Neuronal stem cell (in vitro differentiated cells): Measurements from ENCODE around the gene GIGYF2.

ENCODE experiments used
- DNase-seq: peaks from one replicate; pipeline ENCODE4 v3.0.0-alpha.2; 2013; ENCODE audit warnings: low spot score
- H2AFZ ChIP-seq: one replicate; pipeline ENCODE4 v1.6.1; 2013; ENCODE audit warnings: mild to moderate bottlenecking, low read length, inconsistent platforms
- H2AK5ac ChIP-seq: 2 replicates; pipeline ENCODE4 v1.6.1; 2013; ENCODE audit warnings: low read depth, mild to moderate bottlenecking, inconsistent platforms, low read length, moderate library complexity, mixed read lengths
- H2BK120ac ChIP-seq: 2 replicates; pipeline ENCODE4 v1.6.1; 2013; ENCODE audit warnings: low read depth, mild to moderate bottlenecking, inconsistent platforms, low read length, moderate library complexity, mixed read lengths
- H2BK12ac ChIP-seq: one replicate; pipeline ENCODE4 v1.6.1; 2013; ENCODE audit warnings: low read length, inconsistent platforms
- H2BK15ac ChIP-seq: 2 replicates; pipeline ENCODE4 v1.6.1; 2013; ENCODE audit warnings: mild to moderate bottlenecking, low read length, inconsistent platforms, mixed read lengths
- H2BK5ac ChIP-seq: one replicate; pipeline ENCODE4 v1.6.1; 2013; ENCODE audit warnings: inconsistent platforms, mild to moderate bottlenecking, low read length, moderate library complexity
- H3K14ac ChIP-seq: one replicate; pipeline ENCODE4 v1.6.1; 2013; ENCODE audit warnings: low read length, inconsistent platforms
- H3K18ac ChIP-seq: 2 replicates; pipeline ENCODE4 v1.6.1; 2013; ENCODE audit warnings: low read length, inconsistent platforms
- H3K23ac ChIP-seq: 2 replicates; pipeline ENCODE4 v1.6.1; 2013; ENCODE audit warnings: low read depth, mild to moderate bottlenecking, mixed read lengths, low read length, inconsistent platforms; ENCODE audit not compliant: poor library complexity
- H3K27ac ChIP-seq: replicated peaks from 3 replicates; pipeline ENCODE4 v1.5.1; 2013; ENCODE audit warnings: low read length, inconsistent platforms
- H3K27me3 ChIP-seq, 3 experiments: 2 replicates each; pipeline ENCODE4 v1.6.1; 2013; ENCODE audit warnings: low read length in 3 of 3, mild to moderate bottlenecking in 2 of 3, inconsistent platforms in 1 of 3, low read depth in 1 of 3, mixed read lengths in 1 of 3, moderate library complexity in 1 of 3; ENCODE audit not compliant: control insufficient read depth in 3 of 3, insufficient read depth in 3 of 3
- H3K36me3 ChIP-seq, 2 donors: replicated peaks in 1 of 2; 2 replicates each; pipeline ENCODE4 v1.6.1; 2013; ENCODE audit warnings: low read length in 2 of 2; ENCODE audit not compliant: control insufficient read depth in 2 of 2, insufficient read depth in 2 of 2
- H3K4ac ChIP-seq: 2 replicates; pipeline ENCODE4 v1.6.1; 2013; ENCODE audit warnings: inconsistent platforms, mild to moderate bottlenecking, low read length, moderate library complexity
- H3K4me1 ChIP-seq, 2 donors: 1 replicate in 1 of 2; 2 replicates in 1 of 2; pipeline ENCODE4 v1.6.1; 2013; ENCODE audit warnings: low read length in 2 of 2, low read depth in 1 of 2; ENCODE audit not compliant: control insufficient read depth in 2 of 2, insufficient read depth in 1 of 2
- H3K4me2 ChIP-seq: one replicate; pipeline ENCODE4 v1.6.1; 2013; ENCODE audit warnings: mild to moderate bottlenecking, low read length, inconsistent platforms; ENCODE audit not compliant: insufficient read depth, poor library complexity, severe bottlenecking
- H3K4me3 ChIP-seq, 2 donors: 2 replicates each; pipeline ENCODE4 v1.5.1; 2013; ENCODE audit warnings: low read length in 2 of 2, mild to moderate bottlenecking in 2 of 2, inconsistent platforms in 1 of 2, moderate library complexity in 1 of 2
- H3K79me1 ChIP-seq: one replicate; pipeline ENCODE4 v1.6.1; 2013; ENCODE audit warnings: low read depth, mild to moderate bottlenecking, inconsistent platforms, low read length, moderate library complexity
- H3K9ac ChIP-seq: one replicate; pipeline ENCODE4 v1.6.1; 2013; ENCODE audit warnings: mild to moderate bottlenecking, low read depth, low read length, inconsistent platforms; ENCODE audit not compliant: poor library complexity
- H3K9me3 ChIP-seq, 2 donors: replicated peaks in 1 of 2; 2 replicates each; pipeline versions ENCODE3 to v1.6.1; 2013; ENCODE audit warnings: low read length in 2 of 2, mild to moderate bottlenecking in 2 of 2, inconsistent platforms in 1 of 2, low read depth in 1 of 2, mixed read lengths in 1 of 2, moderate library complexity in 1 of 2; ENCODE audit not compliant: control insufficient read depth in 2 of 2, insufficient read depth in 1 of 2
- H4K8ac ChIP-seq: one replicate; pipeline ENCODE4 v1.6.1; 2013; ENCODE audit warnings: low read depth, mild to moderate bottlenecking, inconsistent platforms, low read length, moderate library complexity
- H4K91ac ChIP-seq: one replicate; pipeline ENCODE4 v1.6.1; 2013; ENCODE audit warnings: low read length, low read depth, mild to moderate bottlenecking, inconsistent platforms; ENCODE audit not compliant: poor library complexity
- WGBS, 2 donors: extraction: QIAGEN DNeasy Blood & Tissue Kit; methylation state at CpG; one replicate each; pipeline ENCODE4 v1.1.7; 2013; ENCODE audit warnings: missing lambda C conversion rate in 2 of 2, mixed read lengths in 1 of 2; ENCODE audit not compliant: insufficient read length in 2 of 2, insufficient replicate concordance in 1 of 2; ENCODE audit errors: extremely low coverage in 2 of 2; 5-methylcytosine and 5-hydroxymethylcytosine counted together

Gene GIGYF2

DNA sequence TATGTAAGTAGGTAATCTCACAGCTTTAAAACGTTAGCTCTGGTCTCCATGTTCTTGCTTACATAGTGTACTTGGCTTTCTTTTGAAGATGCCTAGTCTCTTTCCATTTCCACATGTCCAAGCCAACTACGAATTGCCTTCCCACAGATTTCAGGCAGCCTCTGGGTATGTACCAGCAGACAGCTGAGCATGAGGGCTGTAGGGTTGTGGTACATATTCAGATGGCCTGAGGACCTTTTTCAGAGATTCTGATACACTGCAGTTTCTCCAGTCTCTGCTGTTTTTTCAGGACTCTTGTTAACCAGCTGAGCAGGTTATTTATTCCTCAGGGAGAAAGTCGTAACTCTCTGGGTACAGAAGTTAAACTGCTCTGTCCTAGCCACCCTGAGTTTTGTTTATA lies 82.3 kb downstream of the GIGYF2 start:
- no CpG with 5 or more reads among the region's 3 CpGs for WGBS, 2 donors
- H3K4me1 ChIP-seq: peaks cover 2 to 3% of the 10 kb centered on the region in 2 donors
- H3K4me3 ChIP-seq: no peak overlapping the region
- no peak overlapping the region for H3K23ac ChIP-seq
- no peaks in the 10 kb centered on the region for H3K9me3 ChIP-seq
- no peak overlapping the region for H2BK5ac ChIP-seq
- no peak overlapping the region for H4K91ac ChIP-seq
- H2AK5ac ChIP-seq: no peak overlapping the region
- H2BK120ac ChIP-seq: no peak overlapping the region
- no peak overlapping the region for H3K18ac ChIP-seq
- H3K27me3 ChIP-seq: no peaks in the 10 kb centered on the region
- H3K4me2 ChIP-seq: no peak overlapping the region
- H3K14ac ChIP-seq: no peak overlapping the region
- no peak overlapping the region for H2BK15ac ChIP-seq
- H3K79me1 ChIP-seq: no peaks in the 10 kb centered on the region
- H3K36me3 ChIP-seq: peaks cover 0 to 52% of the 10 kb centered on the region in 2 donors
- no peak overlapping the region for H3K4ac ChIP-seq
- H4K8ac ChIP-seq: no peak overlapping the region
- H3K27ac ChIP-seq: no peak overlapping the region
- H2AFZ ChIP-seq: no peak overlapping the region
- no peak overlapping the region for H3K9ac ChIP-seq
- DNase-seq: no peak
- H2BK12ac ChIP-seq: no peak overlapping the region

- no peak overlapping the region for H2AK5ac ChIP-seq
- no peak overlapping the region for H3K4me2 ChIP-seq
- H3K27me3 ChIP-seq: no peaks in the 10 kb centered on the region
- H4K8ac ChIP-seq: no peak overlapping the region
- peaks cover 0 to 54% of the 10 kb centered on the region in 2 donors for H3K36me3 ChIP-seq
- no peak overlapping the region for H2BK12ac ChIP-seq
- no peak overlapping the region for H3K18ac ChIP-seq
- peaks cover 2 to 3% of the 10 kb centered on the region in 2 donors for H3K4me1 ChIP-seq
- no peak overlapping the region for H3K23ac ChIP-seq
- H3K4ac ChIP-seq: no peak overlapping the region
- no peak overlapping the region for H3K27ac ChIP-seq
- no peak overlapping the region for H4K91ac ChIP-seq
- no peak overlapping the region for H3K9ac ChIP-seq
- no peak overlapping the region for H3K14ac ChIP-seq
- no peak overlapping the region for H2BK5ac ChIP-seq
- H3K9me3 ChIP-seq: no peaks in the 10 kb centered on the region
- no peak overlapping the region for H2BK15ac ChIP-seq
- H2AFZ ChIP-seq: no peak overlapping the region
- H3K4me3 ChIP-seq: no peak overlapping the region
- WGBS, 2 donors: no CpG with 5 or more reads among the region's 1 CpG
- no peak for DNase-seq
- no peaks in the 10 kb centered on the region for H3K79me1 ChIP-seq
- H2BK120ac ChIP-seq: no peak overlapping the region
Observed at GRCh38 chr2:232779934-232780333, 82.8 kb downstream of the GIGYF2 start.

- H2BK12ac ChIP-seq: no peak overlapping the region
- H3K27me3 ChIP-seq: no peaks in the 10 kb centered on the region
- no peak overlapping the region for H3K4me3 ChIP-seq
- H3K4me2 ChIP-seq: no peak overlapping the region
- H3K23ac ChIP-seq: no peak overlapping the region
- H4K91ac ChIP-seq: no peak overlapping the region
- no peak overlapping the region for H2BK5ac ChIP-seq
- no peak overlapping the region for H3K18ac ChIP-seq
- H3K9ac ChIP-seq: no peak overlapping the region
- peaks cover 0 to 56% of the 10 kb centered on the region in 2 donors for H3K36me3 ChIP-seq
- H3K79me1 ChIP-seq: no peaks in the 10 kb centered on the region
- no peak for DNase-seq
- H3K4me1 ChIP-seq: peaks cover 0 to 3% of the 10 kb centered on the region in 2 donors
- H3K27ac ChIP-seq: no peak overlapping the region
- H2AFZ ChIP-seq: no peak overlapping the region
- H2BK15ac ChIP-seq: no peak overlapping the region
- H3K4ac ChIP-seq: no peak overlapping the region
- no peak overlapping the region for H4K8ac ChIP-seq
- H2BK120ac ChIP-seq: no peak overlapping the region
- H2AK5ac ChIP-seq: no peak overlapping the region
- H3K14ac ChIP-seq: no peak overlapping the region
- H3K9me3 ChIP-seq: no peaks in the 10 kb centered on the region
Observed at GRCh38 chr2:232781765-232782164, 84.6 kb downstream of the GIGYF2 start.

GRCh38 chr2:232783278-232783677 lies 86.1 kb downstream of the GIGYF2 start:
- no peak overlapping the region for H3K14ac ChIP-seq
- H4K91ac ChIP-seq: no peak overlapping the region
- no peak overlapping the region for H2BK5ac ChIP-seq
- no peak overlapping the region for H2BK15ac ChIP-seq
- no peak overlapping the region for H3K18ac ChIP-seq
- H3K27ac ChIP-seq: no peak overlapping the region
- H2AFZ ChIP-seq: no peak overlapping the region
- H3K9me3 ChIP-seq: no peaks in the 10 kb centered on the region
- no peak overlapping the region for H2BK12ac ChIP-seq
- peaks cover 4 to 59% of the 10 kb centered on the region in 2 donors for H3K36me3 ChIP-seq
- no peaks in the 10 kb centered on the region for H3K79me1 ChIP-seq
- DNase-seq: no peak
- H3K4ac ChIP-seq: no peak overlapping the region
- H4K8ac ChIP-seq: no peak overlapping the region
- H2BK120ac ChIP-seq: no peak overlapping the region
- no peak overlapping the region for H3K23ac ChIP-seq
- H3K4me1 ChIP-seq: no peaks in the 10 kb centered on the region
- H3K4me2 ChIP-seq: no peak overlapping the region
- no peaks in the 10 kb centered on the region for H3K27me3 ChIP-seq
- no peak overlapping the region for H2AK5ac ChIP-seq
- H3K4me3 ChIP-seq: no peak overlapping the region
- H3K9ac ChIP-seq: no peak overlapping the region
